Activated CD4-positive, alpha-beta memory T cell treated with anti-CD3 and anti-CD28 coated beads for 36 hours (primary cell): ENCODE measurements around the gene PLS1. TPM values are rescaled to one million over a fixed set of nuclear protein-coding genes. Genes with fewer than 3 reads are reported as not detected.
"Not testable (repeated sequence)": the region's sequence is repeated elsewhere in the genome, so short reads cannot be mapped to it uniquely, and the experiment has no call there.

Experiments
- CTCF ChIA-PET: fragments of 350-600 bp; sonication (Branson Sonifier 250); formaldehyde crosslinking; loops from one replicate; lab custom pipeline; 2021; ENCODE audit warnings: antibody characterized with exemption, inconsistent platforms; lab: Charles Lee
- POLR2A ChIA-PET: fragments of 350-600 bp; sonication (Branson Sonifier 250); formaldehyde crosslinking; loops from one replicate; lab custom pipeline; 2021; ENCODE audit warnings: antibody characterized with exemption; lab: Charles Lee
- DNase-seq: peaks from one replicate; pipeline ENCODE4 v3.0.0-alpha.2; 2020
- H3K27ac Mint-ChIP-seq: one replicate; pipeline ENCODE4 v1.8.0; 2021; ENCODE audit warnings: mixed read lengths
- H3K27me3 Mint-ChIP-seq: one replicate; pipeline ENCODE4 v1.8.0; 2021; ENCODE audit warnings: mixed read lengths
- H3K36me3 Mint-ChIP-seq: one replicate; pipeline ENCODE4 v1.8.0; 2021; ENCODE audit warnings: mixed read lengths
- H3K4me1 Mint-ChIP-seq: one replicate; pipeline ENCODE4 v1.8.0; 2021; ENCODE audit warnings: low read depth, mixed read lengths
- H3K4me3 Mint-ChIP-seq: one replicate; pipeline ENCODE4 v1.8.0; 2021; ENCODE audit warnings: mild to moderate bottlenecking, mixed read lengths
- H3K9me3 Mint-ChIP-seq: one replicate; pipeline ENCODE4 v1.8.0; 2021; ENCODE audit warnings: mixed read lengths
- intact Hi-C: fragments of 100-400 bp; cut with micrococcal nuclease; formaldehyde crosslinking; loops from one replicate; pipeline ENCODE4 v1.15.1; 2023
- total RNA-seq, 2 experiments: library from RNA; stranded (reverse); gene quantifications; one replicate each; pipeline ENCODE4 v1.2.3, GENCODE V29; 2021

PLS1 gene
- total RNA-seq, 2 experiments from 2014 or later = 4.5 to 5.7 TPM

GRCh38 chr3:142716102-142716501 lies 119.9 kb downstream of the PLS1 start:
- H3K4me3 Mint-ChIP-seq = no peak overlapping the region
- ChIA-PET CTCF (no interaction called here), POLR2A (no interaction called here)

GRCh38 chr3:142723665-142723967 lies 127.4 kb downstream of the PLS1 start:
- intact Hi-C loops = loop anchor here (5.0 kb wide), 1 partner anchor 146 kb away; the partner anchor contains the start of gene ATR
- DNase-seq = no peak
- H3K9me3 Mint-ChIP-seq = no peaks in the 10 kb centered on the region
- H3K27ac Mint-ChIP-seq = no peak overlapping the region
- H3K4me3 Mint-ChIP-seq = peak overlapping the region; percentile 84
- peaks cover 2% of the 10 kb centered on the region for H3K36me3 Mint-ChIP-seq
- ChIA-PET CTCF (interaction anchor here (0.6 to 1.3 kb wide), 4 partner anchors 105 to 655 kb away, joined by 3 to 4 read pairs (median 3); no protein-coding TSS in a partner anchor), POLR2A (interaction anchor here (1.1 to 1.8 kb wide), 3 partner anchors 127 to 279 kb away, joined by 3 to 6 read pairs (median 5); partner anchors contain the start of genes ATR, PLS1 and U2SURP)
- H3K4me1 Mint-ChIP-seq = peaks cover 14% of the 10 kb centered on the region
- peaks cover 15% of the 10 kb centered on the region for H3K27me3 Mint-ChIP-seq

More at GRCh38 chr3:142716102-142716501, 119.9 kb downstream of the PLS1 start:
- Mint-ChIP-seq H3K27ac (no peak overlapping the region), H3K36me3 (no peaks in the 10 kb centered on the region), H3K27me3 (peaks cover 16% of the 10 kb centered on the region), H3K9me3 (no peaks in the 10 kb centered on the region), H3K4me1 (no peaks in the 10 kb centered on the region)
- intact Hi-C loops = no loop called here
- no peak for DNase-seq

- Mint-ChIP-seq H3K4me1 (peaks cover 14% of the 10 kb centered on the region), H3K36me3 (peaks cover 2% of the 10 kb centered on the region), H3K27ac (peak within 1 kb of the TSS; percentile 82), H3K9me3 (no peaks in the 10 kb centered on the region), H3K4me3 (peak within 1 kb of the TSS; percentile 85), H3K27me3 (peaks cover 15% of the 10 kb centered on the region)
- peak; percentile 87 for DNase-seq
- ChIA-PET CTCF (interaction anchor here (0.6 to 1.3 kb wide), 4 partner anchors 12 to 655 kb away, joined by 3 to 4 read pairs (median 3); no protein-coding TSS in a partner anchor), POLR2A (interaction anchor here (0.6 to 1.8 kb wide), 5 partner anchors 41 to 278 kb away, joined by 3 to 6 read pairs (median 3); partner anchors contain the start of genes ATR, PLS1 and U2SURP)
- intact Hi-C loops = loop anchor here (1.0 to 5.0 kb wide), 4 partner anchors 128 to 278 kb away; partner anchors contain the start of genes ATR and PLS1
Observed at GRCh38 chr3:142723968-142724681, 127.9 kb downstream of the PLS1 start, which contains the start of gene TRPC1. Gene TRPC1, plus strand, starts transcription at chr3:142724034. Its CDS starts 526 bp downstream, at chr3:142724560.

- DNase-seq = no peak
- ChIA-PET CTCF (interaction anchor here (0.7 to 1.3 kb wide), 3 partner anchors 11 to 278 kb away, joined by 3 read pairs; no protein-coding TSS in a partner anchor), POLR2A (interaction anchor here (0.6 to 1.8 kb wide), 4 partner anchors 41 to 218 kb away, joined by 3 to 6 read pairs (median 4); partner anchors contain the start of genes ATR and PLS1)
- peaks cover 14% of the 10 kb centered on the region for H3K4me1 Mint-ChIP-seq
- H3K27ac Mint-ChIP-seq = peak overlapping the region; percentile 65
- peaks cover 12% of the 10 kb centered on the region for H3K27me3 Mint-ChIP-seq
- H3K36me3 Mint-ChIP-seq = peaks cover 2% of the 10 kb centered on the region
- no peaks in the 10 kb centered on the region for H3K9me3 Mint-ChIP-seq
- peak overlapping the region; percentile 85 for H3K4me3 Mint-ChIP-seq
- intact Hi-C loops = loop anchor here (1.0 to 5.0 kb wide), 4 partner anchors 129 to 279 kb away; partner anchors contain the start of genes ATR and PLS1
Observed at GRCh38 chr3:142724682-142725356, 128.6 kb downstream of the PLS1 start.

GRCh38 chr3:142725357-142725739 lies 129.2 kb downstream of the PLS1 start:
- ChIA-PET CTCF (no interaction called here), POLR2A (interaction anchor here (1.8 kb wide), 1 partner anchor 129 kb away, joined by 5 read pairs; the partner anchor contains the start of gene PLS1)
- H3K9me3 Mint-ChIP-seq = no peaks in the 10 kb centered on the region
- intact Hi-C loops = loop anchor here (2.0 kb wide), 1 partner anchor 139 kb away; no protein-coding TSS in a partner anchor
- peaks cover 10% of the 10 kb centered on the region for H3K27me3 Mint-ChIP-seq
- H3K4me3 Mint-ChIP-seq = peak overlapping the region; percentile 85
- DNase-seq = no peak
- peaks cover 2% of the 10 kb centered on the region for H3K36me3 Mint-ChIP-seq
- peaks cover 14% of the 10 kb centered on the region for H3K4me1 Mint-ChIP-seq
- no peak overlapping the region for H3K27ac Mint-ChIP-seq

- Mint-ChIP-seq H3K27ac (no peak overlapping the region), H3K9me3 (no peaks in the 10 kb centered on the region), H3K4me3 (no peak overlapping the region), H3K36me3 (peaks cover 2% of the 10 kb centered on the region), H3K27me3 (peaks cover 8% of the 10 kb centered on the region), H3K4me1 (peaks cover 14% of the 10 kb centered on the region)
- intact Hi-C loops = no loop called here
- ChIA-PET POLR2A (no interaction called here), CTCF (no interaction called here)
- DNase-seq = no peak
Observed at GRCh38 chr3:142726017-142726416, 129.8 kb downstream of the PLS1 start.

GRCh38 chr3:142732066-142732465 lies 135.9 kb downstream of the PLS1 start:
- intact Hi-C loops = no loop called here
- Mint-ChIP-seq H3K27ac (no peak overlapping the region), H3K4me3 (no peak overlapping the region), H3K36me3 (no peaks in the 10 kb centered on the region), H3K4me1 (no peaks in the 10 kb centered on the region), H3K9me3 (no peaks in the 10 kb centered on the region), H3K27me3 (no peaks in the 10 kb centered on the region)
- CTCF ChIA-PET = no interaction called here
- DNase-seq = no peak
- POLR2A ChIA-PET = no interaction called here

- H3K36me3 Mint-ChIP-seq = no peaks in the 10 kb centered on the region
- CTCF ChIA-PET = no interaction called here
- H3K27me3 Mint-ChIP-seq = no peaks in the 10 kb centered on the region
- intact Hi-C loops = no loop called here
- no peak for DNase-seq
- no peak overlapping the region for H3K4me3 Mint-ChIP-seq
- no peaks in the 10 kb centered on the region for H3K9me3 Mint-ChIP-seq
- H3K27ac Mint-ChIP-seq = no peak overlapping the region
- no peaks in the 10 kb centered on the region for H3K4me1 Mint-ChIP-seq
- POLR2A ChIA-PET = no interaction called here
Observed at GRCh38 chr3:142734834-142735233, 138.6 kb downstream of the PLS1 start.

GRCh38 chr3:142735462-142735861 lies 139.3 kb downstream of the PLS1 start:
- Mint-ChIP-seq H3K4me1 (no peaks in the 10 kb centered on the region), H3K9me3 (no peaks in the 10 kb centered on the region), H3K36me3 (no peaks in the 10 kb centered on the region), H3K4me3 (no peak overlapping the region), H3K27me3 (no peaks in the 10 kb centered on the region), H3K27ac (no peak overlapping the region)
- intact Hi-C loops = no loop called here
- ChIA-PET CTCF (interaction anchor here (1.2 kb wide), 1 partner anchor 11 kb away, joined by 3 read pairs; no protein-coding TSS in a partner anchor), POLR2A (no interaction called here)
- no peak for DNase-seq

GRCh38 chr3:142738396-142738795 lies 142.2 kb downstream of the PLS1 start:
- ChIA-PET POLR2A (no interaction called here), CTCF (no interaction called here)
- H3K36me3 Mint-ChIP-seq = no peaks in the 10 kb centered on the region
- no peaks in the 10 kb centered on the region for H3K27me3 Mint-ChIP-seq
- H3K4me3 Mint-ChIP-seq = no peak overlapping the region
- H3K9me3 Mint-ChIP-seq = no peaks in the 10 kb centered on the region
- DNase-seq = no peak
- intact Hi-C loops = no loop called here
- H3K4me1 Mint-ChIP-seq = no peaks in the 10 kb centered on the region
- no peak overlapping the region for H3K27ac Mint-ChIP-seq

GRCh38 chr3:142746646-142747045 lies 150.5 kb downstream of the PLS1 start:
- CTCF ChIA-PET = interaction anchor here (0.6 kb wide), 1 partner anchor 883 kb away, joined by 3 read pairs; no protein-coding TSS in a partner anchor
- no peak overlapping the region for H3K4me3 Mint-ChIP-seq
- DNase-seq = no peak
- H3K4me1 Mint-ChIP-seq = no peaks in the 10 kb centered on the region
- POLR2A ChIA-PET = no interaction called here
- no peaks in the 10 kb centered on the region for H3K27me3 Mint-ChIP-seq
- peaks cover 11% of the 10 kb centered on the region for H3K9me3 Mint-ChIP-seq
- H3K36me3 Mint-ChIP-seq = peaks cover 14% of the 10 kb centered on the region
- no peak overlapping the region for H3K27ac Mint-ChIP-seq
- intact Hi-C loops = no loop called here

- POLR2A ChIA-PET, H3K27me3 Mint-ChIP-seq, DNase-seq, H3K27ac Mint-ChIP-seq, H3K4me1 Mint-ChIP-seq, intact Hi-C loops, H3K4me3 Mint-ChIP-seq: not testable (repeated sequence)
- peaks cover 12% of the 10 kb centered on the region for H3K36me3 Mint-ChIP-seq
- CTCF ChIA-PET = interaction anchor here (0.6 kb wide), 1 partner anchor 1094 kb away, joined by 3 read pairs; no protein-coding TSS in a partner anchor
- H3K9me3 Mint-ChIP-seq = peaks cover 11% of the 10 kb centered on the region
Observed at GRCh38 chr3:142750531-142750930, 154.3 kb downstream of the PLS1 start.
